Measurements from ENCODE around the gene CNIH1.

DNA sequence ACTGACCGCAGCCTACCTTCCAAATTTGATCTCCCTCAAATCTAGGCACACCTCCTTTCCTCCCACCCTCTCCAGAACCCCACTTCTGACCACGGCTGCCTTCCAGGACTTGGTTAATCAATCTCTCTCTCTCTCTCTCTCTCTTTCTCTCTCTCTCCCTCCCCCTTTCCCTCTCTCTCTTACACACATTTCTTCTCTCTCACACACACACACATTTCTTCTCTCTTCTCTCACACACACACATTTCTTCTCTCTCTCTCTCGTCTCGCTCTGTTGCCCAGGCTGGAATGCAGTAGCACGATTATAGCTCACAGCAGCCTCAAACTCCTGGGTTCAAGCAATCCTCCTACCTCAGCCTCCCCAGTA is 48.1 kb upstream of the CNIH1 start:
- TF ChIP-seq, protein P1, sequence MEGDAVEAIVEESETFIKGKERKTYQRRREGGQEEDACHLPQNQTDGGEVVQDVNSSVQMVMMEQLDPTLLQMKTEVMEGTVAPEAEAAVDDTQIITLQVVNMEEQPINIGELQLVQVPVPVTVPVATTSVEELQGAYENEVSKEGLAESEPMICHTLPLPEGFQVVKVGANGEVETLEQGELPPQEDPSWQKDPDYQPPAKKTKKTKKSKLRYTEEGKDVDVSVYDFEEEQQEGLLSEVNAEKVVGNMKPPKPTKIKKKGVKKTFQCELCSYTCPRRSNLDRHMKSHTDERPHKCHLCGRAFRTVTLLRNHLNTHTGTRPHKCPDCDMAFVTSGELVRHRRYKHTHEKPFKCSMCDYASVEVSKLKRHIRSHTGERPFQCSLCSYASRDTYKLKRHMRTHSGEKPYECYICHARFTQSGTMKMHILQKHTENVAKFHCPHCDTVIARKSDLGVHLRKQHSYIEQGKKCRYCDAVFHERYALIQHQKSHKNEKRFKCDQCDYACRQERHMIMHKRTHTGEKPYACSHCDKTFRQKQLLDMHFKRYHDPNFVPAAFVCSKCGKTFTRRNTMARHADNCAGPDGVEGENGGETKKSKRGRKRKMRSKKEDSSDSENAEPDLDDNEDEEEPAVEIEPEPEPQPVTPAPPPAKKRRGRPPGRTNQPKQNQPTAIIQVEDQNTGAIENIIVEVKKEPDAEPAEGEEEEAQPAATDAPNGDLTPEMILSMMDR (IDR thresholded peaks at IDR 0.05 in 2 of 3, conservative IDR thresholded peaks at IDR 0.05 in 1 of 3; ENCODE audit: borderline replicate concordance in 1 of 3, insufficient read depth in 1 of 3, low read depth in 2 of 3, low read length in 2 of 3) = no peak; a peak in 1 of 6 replicates
- TF ChIP-seq, protein P2, sequence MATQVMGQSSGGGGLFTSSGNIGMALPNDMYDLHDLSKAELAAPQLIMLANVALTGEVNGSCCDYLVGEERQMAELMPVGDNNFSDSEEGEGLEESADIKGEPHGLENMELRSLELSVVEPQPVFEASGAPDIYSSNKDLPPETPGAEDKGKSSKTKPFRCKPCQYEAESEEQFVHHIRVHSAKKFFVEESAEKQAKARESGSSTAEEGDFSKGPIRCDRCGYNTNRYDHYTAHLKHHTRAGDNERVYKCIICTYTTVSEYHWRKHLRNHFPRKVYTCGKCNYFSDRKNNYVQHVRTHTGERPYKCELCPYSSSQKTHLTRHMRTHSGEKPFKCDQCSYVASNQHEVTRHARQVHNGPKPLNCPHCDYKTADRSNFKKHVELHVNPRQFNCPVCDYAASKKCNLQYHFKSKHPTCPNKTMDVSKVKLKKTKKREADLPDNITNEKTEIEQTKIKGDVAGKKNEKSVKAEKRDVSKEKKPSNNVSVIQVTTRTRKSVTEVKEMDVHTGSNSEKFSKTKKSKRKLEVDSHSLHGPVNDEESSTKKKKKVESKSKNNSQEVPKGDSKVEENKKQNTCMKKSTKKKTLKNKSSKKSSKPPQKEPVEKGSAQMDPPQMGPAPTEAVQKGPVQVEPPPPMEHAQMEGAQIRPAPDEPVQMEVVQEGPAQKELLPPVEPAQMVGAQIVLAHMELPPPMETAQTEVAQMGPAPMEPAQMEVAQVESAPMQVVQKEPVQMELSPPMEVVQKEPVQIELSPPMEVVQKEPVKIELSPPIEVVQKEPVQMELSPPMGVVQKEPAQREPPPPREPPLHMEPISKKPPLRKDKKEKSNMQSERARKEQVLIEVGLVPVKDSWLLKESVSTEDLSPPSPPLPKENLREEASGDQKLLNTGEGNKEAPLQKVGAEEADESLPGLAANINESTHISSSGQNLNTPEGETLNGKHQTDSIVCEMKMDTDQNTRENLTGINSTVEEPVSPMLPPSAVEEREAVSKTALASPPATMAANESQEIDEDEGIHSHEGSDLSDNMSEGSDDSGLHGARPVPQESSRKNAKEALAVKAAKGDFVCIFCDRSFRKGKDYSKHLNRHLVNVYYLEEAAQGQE (IDR thresholded peaks at IDR 0.05; ENCODE audit: low read depth) = no peak
- TF ChIP-seq EZH2 (IDR thresholded peaks at IDR 0.05) = no peak
- TF ChIP-seq, protein P3, sequence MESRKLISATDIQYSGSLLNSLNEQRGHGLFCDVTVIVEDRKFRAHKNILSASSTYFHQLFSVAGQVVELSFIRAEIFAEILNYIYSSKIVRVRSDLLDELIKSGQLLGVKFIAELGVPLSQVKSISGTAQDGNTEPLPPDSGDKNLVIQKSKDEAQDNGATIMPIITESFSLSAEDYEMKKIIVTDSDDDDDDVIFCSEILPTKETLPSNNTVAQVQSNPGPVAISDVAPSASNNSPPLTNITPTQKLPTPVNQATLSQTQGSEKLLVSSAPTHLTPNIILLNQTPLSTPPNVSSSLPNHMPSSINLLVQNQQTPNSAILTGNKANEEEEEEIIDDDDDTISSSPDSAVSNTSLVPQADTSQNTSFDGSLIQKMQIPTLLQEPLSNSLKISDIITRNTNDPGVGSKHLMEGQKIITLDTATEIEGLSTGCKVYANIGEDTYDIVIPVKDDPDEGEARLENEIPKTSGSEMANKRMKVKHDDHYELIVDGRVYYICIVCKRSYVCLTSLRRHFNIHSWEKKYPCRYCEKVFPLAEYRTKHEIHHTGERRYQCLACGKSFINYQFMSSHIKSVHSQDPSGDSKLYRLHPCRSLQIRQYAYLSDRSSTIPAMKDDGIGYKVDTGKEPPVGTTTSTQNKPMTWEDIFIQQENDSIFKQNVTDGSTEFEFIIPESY (IDR thresholded peaks at IDR 0.05; ENCODE audit: extremely low read depth, insufficient replicate concordance, low read length) = no peak
- TF ChIP-seq EZH2phosphoT487 (IDR thresholded peaks at IDR 0.05; ENCODE audit: borderline replicate concordance) = no peak
- no peak for TF ChIP-seq CEBPB (IDR thresholded peaks at IDR 0.05; ENCODE audit: low read depth)
- TF ChIP-seq ZFX (IDR thresholded peaks at IDR 0.05) = no peak
- TF ChIP-seq TCF7L2 (IDR thresholded peaks at IDR 0.05; ENCODE audit: borderline replicate concordance, extremely low read depth, insufficient read depth, insufficient read length) = no peak
- TF ChIP-seq POLR2AphosphoS5 (IDR thresholded peaks at IDR 0.05; ENCODE audit: low read depth, low read length) = no peak
